Gastrocnemius medialis (tissue), 4 donors: ENCODE measurements around the gene SRCAP. TPM values are rescaled to one million over a fixed set of nuclear protein-coding genes. Genes with fewer than 3 reads are reported as not detected.

ENCODE experiments used
- ATAC-seq, 2 donors: fragments of 150-250 bp; one replicate each; pipeline ENCODE4 v1.9.1; 2016
- DNase-seq, 2 donors: peaks; one replicate each; pipeline ENCODE4 v3.0.0-alpha.2; 2019
- H3K27ac ChIP-seq, 4 donors: fragments of 200-600 bp; sonication (generic); 1 replicate in 1 of 4; 2 replicates in 3 of 4; pipeline ENCODE4 v1.5.1; 2016 to 2018; ENCODE audit warnings: mild to moderate bottlenecking in 2 of 4, moderate library complexity in 1 of 4
- H3K27me3 ChIP-seq, 3 donors: fragments of 200-600 bp; sonication (generic) in 2 of 3; 1 replicate in 1 of 3; 2 replicates in 2 of 3; pipeline versions ENCODE4 v1.5.1 to v1.6.0; 2016 to 2019; ENCODE audit warnings: mild to moderate bottlenecking in 1 of 3, moderate library complexity in 1 of 3
- H3K36me3 ChIP-seq, 2 donors: fragments of 200-600 bp; sonication (generic) in 1 of 2; one replicate each; pipeline ENCODE4 v1.5.1; 2017 to 2018
- H3K4me1 ChIP-seq, 2 donors: fragments of 200-600 bp; sonication (generic) in 1 of 2; one replicate each; pipeline ENCODE4 v1.5.1; 2016 to 2017; ENCODE audit warnings: mild to moderate bottlenecking in 2 of 2
- H3K4me3 ChIP-seq, 4 donors: fragments of 200-600 bp; sonication (generic) in 3 of 4; 1 replicate in 1 of 4; 2 replicates in 3 of 4; pipeline ENCODE4 v1.5.1; 2016 to 2019; ENCODE audit warnings: mild to moderate bottlenecking in 2 of 4
- H3K9me3 ChIP-seq, 3 donors: fragments of 200-600 bp; sonication (generic) in 2 of 3; 1 replicate in 1 of 3; 2 replicates in 2 of 3; pipeline ENCODE4 v1.5.1; 2016 to 2019
- POLR2A ChIP-seq, 2 donors: fragments of 450-650 bp; IDR thresholded peaks; one replicate each; pipeline ENCODE4 v1.6.1; 2017; ENCODE audit warnings: antibody characterized with exemption in 2 of 2, mild to moderate bottlenecking in 2 of 2, moderate library complexity in 2 of 2
- in situ Hi-C, 4 donors: fragments of 200-750 bp; cut with MboI; loops; one replicate each; pipeline versions ENCODE4 v1.15.0 to v1.8.0; 2017; ENCODE audit warnings: low sequenced_read_pairs in 4 of 4
- intact Hi-C: fragments of 100-400 bp; cut with DNase I; formaldehyde crosslinking; loops from one replicate; pipeline ENCODE4 v1.15.1; 2023; ENCODE audit warnings: low total_unique reads
- total RNA-seq, 4 donors: library from RNA; depleted of rRNA; stranded (reverse); fragments of >200 nt; gene quantifications; one replicate each; pipeline versions ENCODE4 v1.1.0 to v1.2.3, GENCODE V29; 2016
- TF ChIP-seq, protein P1 (sequence below), 5 experiments: fragments of 450-650 bp in 3 of 5; fragments of 200-600 bp in 2 of 5; sonication (generic) in 2 of 5; IDR thresholded peaks in 4 of 5; conservative IDR thresholded peaks in 1 of 5; 1 replicate in 4 of 5; 2 replicates in 1 of 5; pipeline ENCODE4 v1.5.1; 2016 to 2019; ENCODE audit warnings: antibody characterized with exemption in 5 of 5, mild to moderate bottlenecking in 3 of 5, moderate library complexity in 3 of 5

The SRCAP gene
- total RNA-seq, 4 donors from 2014 or later: 15.3 to 25.5 (median 21.9) TPM

DNA sequence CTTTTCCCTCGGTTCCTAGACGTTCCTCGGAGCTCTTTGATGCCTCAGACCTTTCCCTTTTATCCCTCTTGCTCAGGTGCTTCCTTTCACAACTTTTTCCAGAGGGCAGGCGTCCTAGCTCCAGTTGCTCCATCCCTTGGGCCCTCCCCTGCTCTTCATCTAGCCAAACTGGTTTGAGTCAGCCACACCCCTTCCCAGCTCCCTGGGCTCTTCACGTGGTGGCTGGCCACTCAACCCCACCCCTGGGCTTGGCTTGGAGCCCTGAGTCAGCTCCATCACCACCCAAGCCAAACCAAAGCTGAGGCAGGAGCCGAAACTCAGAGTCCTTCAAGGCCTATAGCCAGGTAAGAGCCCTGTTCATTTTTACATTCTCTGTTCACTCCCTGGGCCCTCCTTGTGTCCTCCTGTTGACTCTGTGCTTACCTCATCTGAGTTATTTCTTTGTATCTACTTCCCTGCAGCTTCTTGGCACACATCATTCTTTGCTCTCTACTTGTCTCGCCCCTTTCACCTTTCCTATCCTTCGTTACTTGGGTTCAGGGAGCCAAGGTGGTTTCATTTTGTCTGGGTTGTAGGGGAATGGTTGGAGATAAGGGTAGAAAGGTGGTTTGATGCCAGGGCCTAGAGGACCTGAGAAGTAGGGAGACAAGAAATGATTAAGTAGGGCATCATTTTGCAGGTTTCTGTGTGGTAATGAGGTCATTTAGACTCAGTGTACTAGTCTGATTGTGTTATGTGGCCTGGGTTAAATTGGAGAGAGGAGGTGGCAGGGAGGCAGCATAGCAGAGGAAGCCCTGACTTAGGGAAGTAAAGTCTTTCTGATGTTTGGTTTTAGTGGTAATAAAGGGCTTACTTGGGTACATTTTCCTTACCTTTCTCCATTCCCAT lies 41.6 kb downstream of the SRCAP start:
- in situ Hi-C loops: no loop called here

DNA sequence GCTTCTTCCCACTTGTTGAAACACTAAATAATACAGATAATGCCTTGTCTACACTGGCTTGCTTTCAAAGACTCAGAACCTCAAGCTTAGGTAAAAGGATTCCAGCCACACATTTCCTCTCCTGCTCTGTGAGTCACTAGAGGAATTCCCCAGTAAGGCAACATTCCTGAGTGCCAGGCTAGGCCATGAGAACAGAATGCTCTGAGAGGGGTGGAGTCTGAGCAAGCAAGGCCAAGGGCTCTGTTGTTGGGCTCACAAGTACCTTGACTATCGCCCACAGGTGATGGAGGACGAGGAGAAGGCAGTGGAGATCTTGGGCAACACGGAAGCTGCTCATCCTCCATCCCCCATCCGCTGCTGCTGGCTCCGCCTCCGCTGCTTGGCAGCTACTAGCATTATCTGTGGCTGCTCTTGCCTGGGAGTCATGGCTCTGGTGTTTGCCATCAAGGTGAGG lies 42.5 kb downstream of the SRCAP start:
- no peak for ATAC-seq
- intact Hi-C loops (no loop called here), in situ Hi-C loops (no loop called here)

More for the DNA sequence above, 41.6 kb downstream of the SRCAP start:
- intact Hi-C loops: no loop called here
- Histone ChIP-seq H3K4me1 (peaks cover 12 to 15% of the 10 kb centered on the region in 2 donors), H3K36me3 (peaks cover 6 to 55% of the 10 kb centered on the region in 2 donors), H3K4me3 (no peak overlapping the region), H3K27ac (peak overlapping the region; percentile 27 to 74 (median 67)), H3K9me3 (no peaks in the 10 kb centered on the region), H3K27me3 (no peaks in the 10 kb centered on the region)
- no peak for TF ChIP-seq POLR2A (IDR thresholded peaks at IDR 0.05)
- TF ChIP-seq, protein P1, sequence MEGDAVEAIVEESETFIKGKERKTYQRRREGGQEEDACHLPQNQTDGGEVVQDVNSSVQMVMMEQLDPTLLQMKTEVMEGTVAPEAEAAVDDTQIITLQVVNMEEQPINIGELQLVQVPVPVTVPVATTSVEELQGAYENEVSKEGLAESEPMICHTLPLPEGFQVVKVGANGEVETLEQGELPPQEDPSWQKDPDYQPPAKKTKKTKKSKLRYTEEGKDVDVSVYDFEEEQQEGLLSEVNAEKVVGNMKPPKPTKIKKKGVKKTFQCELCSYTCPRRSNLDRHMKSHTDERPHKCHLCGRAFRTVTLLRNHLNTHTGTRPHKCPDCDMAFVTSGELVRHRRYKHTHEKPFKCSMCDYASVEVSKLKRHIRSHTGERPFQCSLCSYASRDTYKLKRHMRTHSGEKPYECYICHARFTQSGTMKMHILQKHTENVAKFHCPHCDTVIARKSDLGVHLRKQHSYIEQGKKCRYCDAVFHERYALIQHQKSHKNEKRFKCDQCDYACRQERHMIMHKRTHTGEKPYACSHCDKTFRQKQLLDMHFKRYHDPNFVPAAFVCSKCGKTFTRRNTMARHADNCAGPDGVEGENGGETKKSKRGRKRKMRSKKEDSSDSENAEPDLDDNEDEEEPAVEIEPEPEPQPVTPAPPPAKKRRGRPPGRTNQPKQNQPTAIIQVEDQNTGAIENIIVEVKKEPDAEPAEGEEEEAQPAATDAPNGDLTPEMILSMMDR (IDR thresholded peaks at IDR 0.05 in 4 of 5, conservative IDR thresholded peaks at IDR 0.05 in 1 of 5): no peak
- ATAC-seq (peak; percentile 70 to 86), DNase-seq (peak; percentile 69 to 89)

DNA sequence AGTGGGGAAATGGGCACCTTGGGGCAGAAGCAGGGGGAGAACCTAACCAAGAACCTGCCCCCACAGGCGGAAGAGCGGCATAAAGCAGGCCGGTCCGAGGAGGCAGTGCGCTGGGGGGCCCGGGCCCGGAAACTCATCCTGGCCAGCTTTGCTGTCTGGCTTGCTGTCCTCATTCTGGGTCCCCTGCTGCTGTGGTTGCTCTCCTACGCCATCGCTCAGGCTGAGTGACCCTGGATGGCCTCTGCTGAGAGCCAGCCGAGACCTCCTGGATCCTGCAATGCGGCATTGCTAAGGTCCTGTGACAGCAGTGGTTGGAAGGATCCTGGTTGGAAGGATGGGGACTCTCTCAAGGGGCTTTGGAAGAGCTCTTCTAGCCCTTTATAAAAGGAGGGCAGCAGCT lies 44.7 kb downstream of the SRCAP start:
- peak overlapping the region; percentile 58 to 68 (median 62) for H3K27ac ChIP-seq
- no peaks in the 10 kb centered on the region for H3K9me3 ChIP-seq
- H3K36me3 ChIP-seq: peaks cover 0 to 24% of the 10 kb centered on the region in 2 donors
- in situ Hi-C loops: no loop called here
- no peak for ATAC-seq
- TF ChIP-seq POLR2A (IDR thresholded peaks at IDR 0.05): no peak
- TF ChIP-seq, protein P1 (IDR thresholded peaks at IDR 0.05 in 4 of 5, conservative IDR thresholded peaks at IDR 0.05 in 1 of 5): no peak
- peak in 1 of 2 donors; percentile 53 for DNase-seq
- H3K4me3 ChIP-seq: no peak overlapping the region
- intact Hi-C loops: no loop called here
- H3K4me1 ChIP-seq: peaks cover 19 to 22% of the 10 kb centered on the region in 2 donors
- H3K27me3 ChIP-seq: no peaks in the 10 kb centered on the region

More for the DNA sequence above, 42.5 kb downstream of the SRCAP start:
- Histone ChIP-seq H3K9me3 (no peaks in the 10 kb centered on the region), H3K27ac (peak overlapping the region; percentile 9 to 65 (median 40)), H3K27me3 (no peaks in the 10 kb centered on the region), H3K4me3 (no peak overlapping the region), H3K36me3 (peaks cover 3 to 46% of the 10 kb centered on the region in 2 donors), H3K4me1 (peaks cover 12 to 15% of the 10 kb centered on the region in 2 donors)
- DNase-seq: no peak
- TF ChIP-seq, protein P1 (IDR thresholded peaks at IDR 0.05 in 4 of 5, conservative IDR thresholded peaks at IDR 0.05 in 1 of 5): no peak
- TF ChIP-seq POLR2A (IDR thresholded peaks at IDR 0.05): no peak

DNA sequence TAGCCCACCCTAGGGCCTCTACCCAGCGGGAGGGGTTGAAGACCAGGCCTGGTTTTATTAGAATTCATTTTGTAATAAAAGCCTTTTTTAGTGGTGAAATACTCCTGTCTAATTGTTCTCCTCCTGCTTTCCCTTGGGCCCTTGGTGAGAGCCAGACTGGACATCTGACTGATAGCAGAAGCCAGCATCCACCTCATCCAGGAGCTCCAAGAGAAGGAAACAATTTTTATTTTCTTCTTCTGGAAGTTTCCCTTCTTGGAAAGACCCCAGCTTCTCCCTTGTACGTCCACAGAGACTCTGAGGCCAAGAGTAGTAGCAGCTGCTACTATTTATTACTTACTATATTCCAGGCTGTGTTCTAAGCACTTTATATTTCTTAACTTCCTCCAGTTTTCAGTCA lies 45.2 kb downstream of the SRCAP start:
- peak in 1 of 2 donors; percentile 69 for DNase-seq
- intact Hi-C loops: no loop called here
- Histone ChIP-seq H3K27me3 (no peaks in the 10 kb centered on the region), H3K4me1 (peaks cover 19 to 23% of the 10 kb centered on the region in 2 donors), H3K4me3 (no peak overlapping the region), H3K27ac (peak overlapping the region; percentile 58 to 68 (median 62)), H3K9me3 (no peaks in the 10 kb centered on the region), H3K36me3 (peaks cover 0 to 19% of the 10 kb centered on the region in 2 donors)
- TF ChIP-seq POLR2A (IDR thresholded peaks at IDR 0.05): no peak
- TF ChIP-seq, protein P1 (IDR thresholded peaks at IDR 0.05 in 4 of 5, conservative IDR thresholded peaks at IDR 0.05 in 1 of 5): no peak
- in situ Hi-C loops: no loop called here
- ATAC-seq: peak in 1 of 2 donors; percentile 5
